PC-3 (cell line): ENCODE data around the gene DHX38. TPM values are rescaled to one million over a fixed set of nuclear protein-coding genes. Genes with fewer than 3 reads are reported as not detected.

Experiments used
- ATAC-seq: fragments of 200-7000 bp; cut with Tn5 transposase; 2 replicates; pipeline ENCODE4 v1.9.1; 2020; ENCODE audit warnings: mild to moderate bottlenecking, moderate library complexity
- BruUV-seq: library from RNA; stranded (reverse); fragments of 400-500 nt; replicated peaks from 2 replicates; lab custom pipeline; 2021; lab: Mats Ljungman, UMichigan
- CTCF ChIA-PET: fragments of 300-600 bp; sonication (Branson Sonifier 250); formaldehyde crosslinking; loops from one replicate; lab custom pipeline; 2022; ENCODE audit warnings: antibody characterized with exemption; lab: Charles Lee
- POLR2A ChIA-PET: fragments of 300-600 bp; sonication (Branson Sonifier 250); formaldehyde crosslinking; loops from one replicate; lab custom pipeline; 2022; ENCODE audit warnings: antibody characterized with exemption; ENCODE audit not compliant: unreplicated experiment; lab: Charles Lee
- DNase-seq: peaks from one replicate; pipeline ENCODE4 v3.0.0-alpha.2; 2015
- H2AFZ ChIP-seq: fragments of 300-600 bp; sonication (generic); 2 replicates; pipeline ENCODE4 v1.6.0; 2016; ENCODE audit warnings: antibody characterized with exemption, low read length
- H3F3A ChIP-seq: fragments of 300-600 bp; sonication (generic); one replicate; pipeline ENCODE4 v1.6.0; 2017; ENCODE audit warnings: antibody characterized with exemption, low read length, control low read depth, mild to moderate bottlenecking; ENCODE audit not compliant: unreplicated experiment
- H3K27ac ChIP-seq: fragments of 300-600 bp; sonication (generic); 2 replicates; pipeline ENCODE4 v1.5.1; 2016; ENCODE audit warnings: mild to moderate bottlenecking, low read length
- H3K27me3 ChIP-seq: fragments of 300-600 bp; sonication (generic); 2 replicates; pipeline ENCODE4 v1.6.1; 2016; ENCODE audit warnings: low read length, mixed read lengths
- H3K36me3 ChIP-seq: fragments of 300-600 bp; sonication (generic); 2 replicates; pipeline ENCODE4 v1.6.1; 2016; ENCODE audit warnings: low read depth, mixed run types, low read length, mixed read lengths
- H3K4me1 ChIP-seq: fragments of 300-600 bp; sonication (generic); 2 replicates; pipeline ENCODE4 v1.5.1; 2016; ENCODE audit warnings: low read length; ENCODE audit not compliant: insufficient read depth
- H3K4me2 ChIP-seq: fragments of 300-600 bp; sonication (generic); 2 replicates; pipeline ENCODE4 v1.6.0; 2016; ENCODE audit warnings: low read length
- H3K4me3 ChIP-seq: fragments of 300-600 bp; sonication (generic); 2 replicates; pipeline ENCODE4 v1.5.1; 2016; ENCODE audit warnings: mild to moderate bottlenecking, low read length, mixed read lengths
- H3K79me2 ChIP-seq: fragments of 300-600 bp; sonication (generic); 2 replicates; pipeline ENCODE4 v1.6.1; 2017; ENCODE audit warnings: low read length, mixed read lengths
- H3K9ac ChIP-seq: fragments of 300-600 bp; sonication (generic); 2 replicates; pipeline ENCODE4 v1.6.0; 2016; ENCODE audit warnings: mild to moderate bottlenecking, low read length
- H3K9me2 ChIP-seq: fragments of 300-600 bp; sonication (generic); replicated peaks from 2 replicates; pipeline ENCODE4 v1.6.1; 2016; ENCODE audit warnings: mixed run types, low read length, mixed read lengths
- H3K9me3 ChIP-seq: fragments of 300-600 bp; sonication (generic); 2 replicates; pipeline ENCODE4 v1.6.1; 2016; ENCODE audit warnings: low read length, mixed read lengths
- H4K20me1 ChIP-seq: fragments of 300-600 bp; sonication (generic); 2 replicates; pipeline ENCODE4 v1.6.1; 2016; ENCODE audit warnings: low read length, mixed read lengths
- EZH2 ChIP-seq: fragments of 300-600 bp; sonication (generic); IDR thresholded peaks from one replicate; pipeline ENCODE4 v1.6.1; 2017; ENCODE audit warnings: antibody characterized with exemption, mild to moderate bottlenecking, low read length; ENCODE audit not compliant: unreplicated experiment
- EZH2phosphoT487 ChIP-seq: fragments of 300-600 bp; sonication (generic); IDR thresholded peaks from 2 replicates; pipeline ENCODE4 v1.6.1; 2018; ENCODE audit warnings: mild to moderate bottlenecking, antibody characterized with exemption, low read length, borderline replicate concordance
- intact Hi-C: fragments of 100-400 bp; cut with micrococcal nuclease; formaldehyde crosslinking; loops from 2 replicates; pipeline ENCODE4 v1.9.0; 2023
- total RNA-seq: library from RNA; depleted of rRNA; stranded (reverse); fragments of >200 nt; gene quantifications from 2 replicates; pipeline ENCODE4 v1.2.3, GENCODE V29; 2014
- TF ChIP-seq, protein P1 (sequence below): fragments of 300-600 bp; sonication (generic); conservative IDR thresholded peaks from 2 replicates; pipeline ENCODE4 v1.5.1; 2017; ENCODE audit warnings: antibody characterized with exemption, low read depth, mild to moderate bottlenecking, low read length

The DHX38 gene
- total RNA-seq, 1 experiment from 2014 or later: 61.2 TPM

GRCh38 chr16:72139908-72140307 is 46.3 kb downstream of the DHX38 start:
- no peaks in the 10 kb centered on the region for H3K9me3 ChIP-seq
- no TSS peak for BruUV-seq
- no peak for TF ChIP-seq EZH2phosphoT487
- TF ChIP-seq, protein P1, sequence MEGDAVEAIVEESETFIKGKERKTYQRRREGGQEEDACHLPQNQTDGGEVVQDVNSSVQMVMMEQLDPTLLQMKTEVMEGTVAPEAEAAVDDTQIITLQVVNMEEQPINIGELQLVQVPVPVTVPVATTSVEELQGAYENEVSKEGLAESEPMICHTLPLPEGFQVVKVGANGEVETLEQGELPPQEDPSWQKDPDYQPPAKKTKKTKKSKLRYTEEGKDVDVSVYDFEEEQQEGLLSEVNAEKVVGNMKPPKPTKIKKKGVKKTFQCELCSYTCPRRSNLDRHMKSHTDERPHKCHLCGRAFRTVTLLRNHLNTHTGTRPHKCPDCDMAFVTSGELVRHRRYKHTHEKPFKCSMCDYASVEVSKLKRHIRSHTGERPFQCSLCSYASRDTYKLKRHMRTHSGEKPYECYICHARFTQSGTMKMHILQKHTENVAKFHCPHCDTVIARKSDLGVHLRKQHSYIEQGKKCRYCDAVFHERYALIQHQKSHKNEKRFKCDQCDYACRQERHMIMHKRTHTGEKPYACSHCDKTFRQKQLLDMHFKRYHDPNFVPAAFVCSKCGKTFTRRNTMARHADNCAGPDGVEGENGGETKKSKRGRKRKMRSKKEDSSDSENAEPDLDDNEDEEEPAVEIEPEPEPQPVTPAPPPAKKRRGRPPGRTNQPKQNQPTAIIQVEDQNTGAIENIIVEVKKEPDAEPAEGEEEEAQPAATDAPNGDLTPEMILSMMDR: no peak
- no peak for TF ChIP-seq EZH2
- no peak overlapping the region for H2AFZ ChIP-seq
- intact Hi-C loops: no loop called here
- no peak overlapping the region for H3K4me3 ChIP-seq
- H3K27ac ChIP-seq: no peak overlapping the region
- ChIA-PET POLR2A (no interaction called here), CTCF (no interaction called here)
- H3K4me2 ChIP-seq: no peak overlapping the region
- H3K36me3 ChIP-seq: no peaks in the 10 kb centered on the region
- H3K27me3 ChIP-seq: no peaks in the 10 kb centered on the region
- H3K9ac ChIP-seq: no peak overlapping the region
- no peaks in the 10 kb centered on the region for H3K79me2 ChIP-seq
- no peaks in the 10 kb centered on the region for H3K9me2 ChIP-seq
- no peak for ATAC-seq
- no peaks in the 10 kb centered on the region for H4K20me1 ChIP-seq
- no peaks in the 10 kb centered on the region for H3K4me1 ChIP-seq
- H3F3A ChIP-seq: no peaks in the 10 kb centered on the region
- DNase-seq: no peak

GRCh38 chr16:72142476-72142875 is 48.8 kb downstream of the DHX38 start:
- no peak overlapping the region for H2AFZ ChIP-seq
- H3K36me3 ChIP-seq: no peaks in the 10 kb centered on the region
- ATAC-seq (no peak), DNase-seq (no peak)
- H3K4me1 ChIP-seq: no peaks in the 10 kb centered on the region
- no peak overlapping the region for H3K4me2 ChIP-seq
- H3K79me2 ChIP-seq: no peaks in the 10 kb centered on the region
- H3K9me2 ChIP-seq: no peaks in the 10 kb centered on the region
- no peak overlapping the region for H3K4me3 ChIP-seq
- intact Hi-C loops: no loop called here
- H3K9me3 ChIP-seq: no peaks in the 10 kb centered on the region
- H3F3A ChIP-seq: no peaks in the 10 kb centered on the region
- BruUV-seq: no TSS peak
- no peak for TF ChIP-seq EZH2phosphoT487
- H3K9ac ChIP-seq: no peak overlapping the region
- no peaks in the 10 kb centered on the region for H4K20me1 ChIP-seq
- POLR2A ChIA-PET: no interaction called here
- no peaks in the 10 kb centered on the region for H3K27me3 ChIP-seq
- H3K27ac ChIP-seq: no peak overlapping the region
- CTCF ChIA-PET: no interaction called here

DNA sequence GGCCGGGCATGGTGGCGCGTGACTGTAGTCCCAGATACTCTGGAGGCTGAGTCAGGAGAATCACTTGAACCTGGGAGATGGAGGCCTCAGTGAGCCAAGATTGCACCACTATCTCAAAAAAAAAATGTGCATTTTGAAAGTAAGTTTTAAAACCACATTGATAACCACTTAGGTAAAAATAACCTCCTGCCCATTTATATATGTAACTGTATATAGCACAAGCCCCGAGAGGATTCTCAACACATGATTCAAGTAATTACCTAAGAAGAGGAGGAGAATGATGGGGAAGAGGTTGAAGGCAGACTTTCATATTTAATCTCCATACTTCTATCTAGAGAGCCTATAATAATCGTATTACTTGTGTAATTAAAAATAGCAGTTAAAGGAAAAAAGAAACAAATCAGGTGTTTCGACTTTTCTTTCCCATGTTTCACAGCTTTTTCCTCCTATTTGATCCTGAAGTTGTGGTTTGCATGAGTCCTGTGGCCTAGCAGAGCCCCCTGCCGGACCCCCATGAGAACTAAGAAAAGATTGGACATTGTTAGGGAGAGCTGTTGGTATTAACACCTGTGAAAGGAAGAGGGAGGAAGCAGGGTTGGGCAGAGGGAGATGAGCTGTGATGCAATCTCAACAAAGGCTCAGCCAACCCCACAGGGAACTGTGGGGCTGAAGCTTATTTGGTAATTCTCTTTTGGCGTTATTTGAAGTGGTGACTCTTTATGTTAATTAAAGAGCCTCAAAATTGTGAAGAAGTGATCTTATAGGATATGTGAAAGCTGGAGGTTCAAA is 56.2 kb downstream of the DHX38 start:
- Histone ChIP-seq H3K36me3 (no peaks in the 10 kb centered on the region), H3K9me2 (no peaks in the 10 kb centered on the region), H3K79me2 (no peaks in the 10 kb centered on the region), H3K9ac (no peak overlapping the region), H3K4me3 (no peak overlapping the region), H3K4me1 (no peaks in the 10 kb centered on the region), H3K27ac (no peak overlapping the region), H3K4me2 (no peak overlapping the region), H3K27me3 (no peaks in the 10 kb centered on the region), H4K20me1 (no peaks in the 10 kb centered on the region), H2AFZ (no peak overlapping the region), H3F3A (no peaks in the 10 kb centered on the region), H3K9me3 (no peaks in the 10 kb centered on the region)
- ChIA-PET CTCF (no interaction called here), POLR2A (no interaction called here)
- no TSS peak for BruUV-seq
- DNase-seq: no peak
- no peak for TF ChIP-seq EZH2
- TF ChIP-seq, protein P1: 0 out of 2 replicates have a peak, but pooled peaks have one; percentile 11
- TF ChIP-seq EZH2phosphoT487: no peak
- intact Hi-C loops: no loop called here
- no peak for ATAC-seq
